Measurements from ENCODE around the gene XKR3. TPM values are rescaled to one million over a fixed set of nuclear protein-coding genes. Genes with fewer than 3 reads are reported as not detected.
"Not testable (repeated sequence)": the region's sequence is repeated elsewhere in the genome, so short reads cannot be mapped to it uniquely, and the experiment has no call there.

The XKR3 gene
- polyA plus RNA-seq, 4 donors, result not detected

DNA sequence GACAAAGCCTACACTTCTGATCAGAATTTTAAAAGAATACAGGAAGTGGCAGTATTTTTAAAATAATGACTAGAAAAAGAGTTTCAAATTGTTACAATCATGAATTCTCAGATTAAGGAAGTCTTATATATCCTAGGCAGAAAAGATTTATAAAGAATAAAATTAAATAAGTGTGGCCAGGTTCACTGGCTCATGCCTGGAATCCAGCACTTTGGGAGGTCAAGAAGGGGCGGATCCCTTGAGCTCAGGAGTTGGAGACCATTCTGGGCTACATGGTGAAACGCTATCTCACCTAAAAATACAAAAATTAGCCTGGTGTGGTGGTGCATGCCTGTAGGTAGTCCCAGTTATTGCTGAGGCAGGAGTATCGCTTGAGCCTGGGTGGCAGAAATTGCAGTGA, 24.1 kb downstream of the XKR3 start:
- Histone ChIP-seq H3K27me3 (ENCODE audit: control insufficient read depth in 3 of 3, insufficient read depth in 3 of 3, low read length in 3 of 3) (no peaks in the 10 kb centered on the region), H3K4me3 (ENCODE audit: low read depth in 1 of 3, low read length in 3 of 3) (no peak overlapping the region), H3K4me1 (ENCODE audit: control insufficient read depth in 3 of 3, insufficient read depth in 2 of 3, low read depth in 1 of 3, low read length in 2 of 3) (no peaks in the 10 kb centered on the region), H3K27ac (ENCODE audit: low read depth in 1 of 3, low read length in 2 of 3) (no peak overlapping the region), H3K36me3 (ENCODE audit: control insufficient read depth in 3 of 3, insufficient read depth in 2 of 3, low read depth in 1 of 3, low read length in 3 of 3) (no peaks in the 10 kb centered on the region), H3K9me3 (ENCODE audit: control insufficient read depth in 2 of 2, insufficient read depth in 1 of 2, low read depth in 1 of 2, low read length in 1 of 2) (no peaks in the 10 kb centered on the region)
- WGBS, 3 donors, result 73 to 81% (median 76%) methylated on average over 3 of the region's 3 CpGs
- no peak for FAIRE-seq
- no peak for DNase-seq

DNA sequence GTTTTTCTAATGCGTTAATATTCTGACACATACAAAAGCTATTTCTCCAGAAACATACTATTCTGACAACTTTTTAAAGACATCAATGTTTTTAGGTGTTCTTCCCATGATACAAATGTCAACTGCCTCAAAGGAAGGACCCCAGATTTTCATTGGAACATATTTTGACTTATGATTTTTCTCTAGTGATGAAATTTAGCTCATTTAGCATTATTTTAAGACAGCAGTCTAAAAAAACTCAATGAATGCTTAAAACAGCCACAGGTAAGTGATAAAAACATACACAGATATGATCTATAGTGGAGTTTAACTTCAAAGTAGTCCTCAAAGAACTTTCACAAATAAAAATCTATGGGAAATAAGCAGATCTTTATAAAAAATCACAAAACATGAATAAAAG, 24.9 kb downstream of the XKR3 start:
- Histone ChIP-seq H3K36me3 (ENCODE audit: control insufficient read depth in 3 of 3, insufficient read depth in 2 of 3, low read depth in 1 of 3, low read length in 3 of 3) (no peaks in the 10 kb centered on the region), H3K4me1 (ENCODE audit: control insufficient read depth in 3 of 3, insufficient read depth in 2 of 3, low read depth in 1 of 3, low read length in 2 of 3) (no peaks in the 10 kb centered on the region), H3K4me3 (ENCODE audit: low read depth in 1 of 3, low read length in 3 of 3) (no peak overlapping the region), H3K27me3 (ENCODE audit: control insufficient read depth in 3 of 3, insufficient read depth in 3 of 3, low read length in 3 of 3) (no peaks in the 10 kb centered on the region), H3K9me3 (ENCODE audit: control insufficient read depth in 2 of 2, insufficient read depth in 1 of 2, low read depth in 1 of 2, low read length in 1 of 2) (no peaks in the 10 kb centered on the region), H3K27ac (ENCODE audit: low read depth in 1 of 3, low read length in 2 of 3) (no peak overlapping the region)
- WGBS, 3 donors, result 87 to 90% (median 90%) methylated on average over 1 of the region's 1 CpG
- FAIRE-seq (no peak), DNase-seq (no peak)

GRCh38 chr22:16795504-16795903, 29.7 kb downstream of the XKR3 start:
- H3K4me1 ChIP-seq (ENCODE audit: control insufficient read depth in 3 of 3, insufficient read depth in 2 of 3, low read depth in 1 of 3, low read length in 2 of 3); FAIRE-seq: not testable (repeated sequence)

DNA sequence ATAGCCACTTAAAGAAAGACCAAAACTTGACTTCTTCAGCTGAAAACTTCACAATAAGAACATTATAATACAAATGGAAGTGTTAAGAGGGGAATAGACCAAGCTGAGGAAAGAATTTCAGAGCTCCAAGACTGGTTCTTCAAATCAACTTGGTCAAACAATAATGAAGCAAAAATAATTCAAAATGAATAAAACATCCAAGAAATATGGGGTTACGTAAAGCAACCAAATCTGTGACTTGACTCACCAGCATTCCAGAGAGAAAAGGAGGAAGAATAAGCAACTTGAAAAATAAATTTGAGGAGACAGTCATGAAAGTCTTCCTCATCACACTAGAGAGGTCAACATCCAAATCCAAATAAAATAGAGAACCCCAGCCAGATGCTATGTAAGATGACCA, 31.4 kb downstream of the XKR3 start:
- H3K27me3 ChIP-seq (ENCODE audit: control insufficient read depth in 3 of 3, insufficient read depth in 3 of 3, low read length in 3 of 3), result peaks cover 0 to 1% (median 0%) of the 10 kb centered on the region in 3 donors
- WGBS, 3 donors, result 90 to 96% (median 95%) methylated on average over 1 of the region's 1 CpG
- H3K27ac ChIP-seq (ENCODE audit: low read depth in 1 of 3, low read length in 2 of 3), result no peak overlapping the region
- H3K4me3 ChIP-seq (ENCODE audit: low read depth in 1 of 3, low read length in 3 of 3), result no peak overlapping the region
- H3K9me3 ChIP-seq (ENCODE audit: control insufficient read depth in 2 of 2, insufficient read depth in 1 of 2, low read depth in 1 of 2, low read length in 1 of 2), result peaks cover 0 to 2% of the 10 kb centered on the region in 2 donors
- H3K36me3 ChIP-seq (ENCODE audit: control insufficient read depth in 3 of 3, insufficient read depth in 2 of 3, low read depth in 1 of 3, low read length in 3 of 3), result no peaks in the 10 kb centered on the region
- FAIRE-seq (no peak), DNase-seq (no peak)
- no peaks in the 10 kb centered on the region for H3K4me1 ChIP-seq (ENCODE audit: control insufficient read depth in 3 of 3, insufficient read depth in 2 of 3, low read depth in 1 of 3, low read length in 2 of 3)

More at GRCh38 chr22:16795504-16795903, 29.7 kb downstream of the XKR3 start:
- H3K27ac ChIP-seq (ENCODE audit: low read depth in 1 of 3, low read length in 2 of 3); H3K4me3 ChIP-seq (ENCODE audit: low read depth in 1 of 3, low read length in 3 of 3); H3K27me3 ChIP-seq (ENCODE audit: control insufficient read depth in 3 of 3, insufficient read depth in 3 of 3, low read length in 3 of 3); H3K9me3 ChIP-seq (ENCODE audit: control insufficient read depth in 2 of 2, insufficient read depth in 1 of 2, low read depth in 1 of 2, low read length in 1 of 2); DNase-seq; H3K36me3 ChIP-seq (ENCODE audit: control insufficient read depth in 3 of 3, insufficient read depth in 2 of 3, low read depth in 1 of 3, low read length in 3 of 3): not testable (repeated sequence)
- WGBS, 3 donors, result 77 to 89% (median 81%) methylated on average over 1 of the region's 1 CpG

DNA sequence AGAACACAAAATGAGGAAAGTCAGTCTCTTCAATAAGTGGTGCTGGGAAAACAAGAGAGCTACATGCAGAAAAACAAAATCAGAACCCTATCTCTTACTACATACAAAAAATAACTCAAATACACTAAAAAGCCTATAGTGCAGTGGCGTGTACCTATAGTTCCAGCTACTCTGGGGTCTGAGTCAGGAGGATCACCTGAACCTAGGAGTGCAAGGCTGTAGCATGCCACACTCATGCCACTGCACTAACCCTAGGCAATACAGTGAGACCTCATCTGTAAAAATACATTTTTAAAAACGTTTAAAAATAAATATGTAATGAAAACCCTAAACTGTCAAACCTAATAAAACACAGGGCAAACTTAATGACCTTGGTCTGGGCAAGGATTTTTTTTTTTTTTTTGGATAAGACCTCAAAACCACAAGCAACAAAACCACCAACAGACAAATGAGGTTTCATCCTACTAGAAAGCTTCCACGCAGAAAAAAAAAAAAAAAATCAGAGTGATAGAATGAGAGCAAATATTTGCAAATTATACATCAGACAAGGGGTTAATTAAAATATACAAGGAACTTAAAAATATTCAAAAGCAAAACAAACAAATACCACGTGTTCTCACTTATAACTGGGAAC, 35.2 kb downstream of the XKR3 start:
- DNase-seq (no peak), FAIRE-seq (no peak)
- Histone ChIP-seq H3K27me3 (ENCODE audit: control insufficient read depth in 3 of 3, insufficient read depth in 3 of 3, low read length in 3 of 3) (peaks cover 0 to 1% (median 0%) of the 10 kb centered on the region in 3 donors), H3K4me1 (ENCODE audit: control insufficient read depth in 3 of 3, insufficient read depth in 2 of 3, low read depth in 1 of 3, low read length in 2 of 3) (no peaks in the 10 kb centered on the region), H3K27ac (ENCODE audit: low read depth in 1 of 3, low read length in 2 of 3) (no peak overlapping the region), H3K9me3 (ENCODE audit: control insufficient read depth in 2 of 2, insufficient read depth in 1 of 2, low read depth in 1 of 2, low read length in 1 of 2) (peaks cover 0 to 2% of the 10 kb centered on the region in 2 donors), H3K36me3 (ENCODE audit: control insufficient read depth in 3 of 3, insufficient read depth in 2 of 3, low read depth in 1 of 3, low read length in 3 of 3) (no peaks in the 10 kb centered on the region), H3K4me3 (ENCODE audit: low read depth in 1 of 3, low read length in 3 of 3) (no peak overlapping the region)
- WGBS, 3 donors, result 35 to 47% (median 43%) methylated on average over 4 of the region's 4 CpGs

DNA sequence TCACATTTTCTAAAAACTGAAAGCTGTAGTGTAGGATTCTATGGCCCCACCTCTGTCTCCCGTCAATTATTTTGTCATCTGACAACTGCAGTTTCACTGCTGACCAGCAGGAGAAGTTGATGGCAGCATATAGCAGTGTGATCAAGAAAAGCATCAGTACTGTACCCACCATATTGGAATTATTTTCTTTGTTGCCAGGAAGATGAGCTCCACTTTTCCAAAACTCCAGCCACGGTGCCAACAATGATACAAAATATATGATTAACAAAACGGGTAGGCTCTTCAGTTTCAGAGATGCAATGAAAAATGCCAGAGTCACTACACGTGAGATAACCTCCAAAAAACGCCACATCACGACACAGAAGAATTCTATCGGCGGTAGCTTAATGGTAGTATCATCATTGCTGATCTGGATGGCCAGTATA, 41.3 kb downstream of the XKR3 start:
- no peaks in the 10 kb centered on the region for H3K4me1 ChIP-seq (ENCODE audit: control insufficient read depth in 3 of 3, insufficient read depth in 2 of 3, low read depth in 1 of 3, low read length in 2 of 3)
- no peak overlapping the region for H3K4me3 ChIP-seq (ENCODE audit: low read depth in 1 of 3, low read length in 3 of 3)
- FAIRE-seq (no peak), DNase-seq (no peak)
- H3K27me3 ChIP-seq (ENCODE audit: control insufficient read depth in 3 of 3, insufficient read depth in 3 of 3, low read length in 3 of 3), result no peaks in the 10 kb centered on the region
- H3K9me3 ChIP-seq (ENCODE audit: control insufficient read depth in 2 of 2, insufficient read depth in 1 of 2, low read depth in 1 of 2, low read length in 1 of 2), result peaks cover 0 to 2% of the 10 kb centered on the region in 2 donors
- 62 to 77% (median 70%) methylated on average over 8 of the region's 8 CpGs for WGBS, 3 donors
- no peaks in the 10 kb centered on the region for H3K36me3 ChIP-seq (ENCODE audit: control insufficient read depth in 3 of 3, insufficient read depth in 2 of 3, low read depth in 1 of 3, low read length in 3 of 3)
- no peak overlapping the region for H3K27ac ChIP-seq (ENCODE audit: low read depth in 1 of 3, low read length in 2 of 3)

DNA sequence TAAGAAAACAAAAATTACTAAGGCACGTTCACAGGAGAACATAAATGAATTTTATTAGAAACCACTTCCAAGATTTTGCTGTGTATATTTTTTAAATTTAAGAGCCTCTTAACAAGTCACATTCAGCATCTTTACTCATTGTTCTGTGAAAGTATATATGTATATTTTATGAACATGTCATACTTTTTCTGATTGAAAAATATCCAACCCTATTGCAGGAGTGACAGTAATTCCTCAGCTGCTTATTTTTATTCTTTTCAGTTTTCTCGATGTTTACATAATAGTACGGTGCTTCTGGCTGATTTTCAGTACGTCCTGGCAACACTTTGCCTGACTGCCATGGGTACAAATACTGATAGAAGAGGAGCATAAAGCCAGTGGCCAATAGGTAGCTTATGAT, 41.8 kb downstream of the XKR3 start:
- WGBS, 3 donors, result 72 to 82% (median 80%) methylated on average over 4 of the region's 4 CpGs
- Histone ChIP-seq H3K4me3 (ENCODE audit: low read depth in 1 of 3, low read length in 3 of 3) (no peak overlapping the region), H3K36me3 (ENCODE audit: control insufficient read depth in 3 of 3, insufficient read depth in 2 of 3, low read depth in 1 of 3, low read length in 3 of 3) (no peaks in the 10 kb centered on the region), H3K4me1 (ENCODE audit: control insufficient read depth in 3 of 3, insufficient read depth in 2 of 3, low read depth in 1 of 3, low read length in 2 of 3) (no peaks in the 10 kb centered on the region), H3K9me3 (ENCODE audit: control insufficient read depth in 2 of 2, insufficient read depth in 1 of 2, low read depth in 1 of 2, low read length in 1 of 2) (peaks cover 2 to 3% of the 10 kb centered on the region in 2 donors), H3K27ac (ENCODE audit: low read depth in 1 of 3, low read length in 2 of 3) (no peak overlapping the region), H3K27me3 (ENCODE audit: control insufficient read depth in 3 of 3, insufficient read depth in 3 of 3, low read length in 3 of 3) (no peaks in the 10 kb centered on the region)
- DNase-seq, result no peak
- no peak for FAIRE-seq

DNA sequence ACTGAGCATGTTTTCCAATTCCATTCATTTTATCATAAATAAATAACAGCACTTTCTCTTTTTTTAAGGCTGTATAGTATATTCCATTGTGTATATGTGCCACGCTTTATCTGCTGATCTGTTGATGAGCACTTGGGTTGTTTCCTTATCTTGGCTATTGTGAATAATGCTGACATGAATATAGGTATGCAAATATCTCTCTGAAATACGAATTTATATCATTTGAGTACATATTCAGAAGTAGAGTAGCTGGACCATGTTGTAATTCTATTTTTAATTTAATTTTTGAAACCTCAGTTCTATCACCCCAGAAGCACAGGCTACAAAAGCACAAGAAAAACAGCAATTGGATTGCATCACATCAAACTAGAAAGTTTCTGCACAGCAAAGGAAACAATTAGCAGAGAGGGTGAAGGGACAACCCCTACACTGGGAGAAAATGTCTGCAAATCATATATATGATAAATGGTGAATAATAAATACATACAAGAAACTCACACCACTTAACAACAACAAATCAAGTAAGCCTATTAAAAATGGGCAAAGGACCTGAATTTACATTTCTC, 43.4 kb downstream of the XKR3 start:
- WGBS, 3 donors, result 20 to 49% (median 45%) methylated on average over 2 of the region's 2 CpGs
- no peaks in the 10 kb centered on the region for H3K36me3 ChIP-seq (ENCODE audit: control insufficient read depth in 3 of 3, insufficient read depth in 2 of 3, low read depth in 1 of 3, low read length in 3 of 3)
- DNase-seq, result no peak
- peaks cover 3% of the 10 kb centered on the region in 2 donors for H3K9me3 ChIP-seq (ENCODE audit: control insufficient read depth in 2 of 2, insufficient read depth in 1 of 2, low read depth in 1 of 2, low read length in 1 of 2)
- no peaks in the 10 kb centered on the region for H3K27me3 ChIP-seq (ENCODE audit: control insufficient read depth in 3 of 3, insufficient read depth in 3 of 3, low read length in 3 of 3)
- no peaks in the 10 kb centered on the region for H3K4me1 ChIP-seq (ENCODE audit: control insufficient read depth in 3 of 3, insufficient read depth in 2 of 3, low read depth in 1 of 3, low read length in 2 of 3)
- H3K27ac ChIP-seq (ENCODE audit: low read depth in 1 of 3, low read length in 2 of 3), result no peak overlapping the region
- H3K4me3 ChIP-seq (ENCODE audit: low read depth in 1 of 3, low read length in 3 of 3), result no peak overlapping the region
- FAIRE-seq, result no peak
